Measurements from ENCODE around the gene DPEP2.

DPEP2 gene

GRCh38 chr16:67948015-67948414, 51.3 kb downstream of the DPEP2 start:
- no peak for TF ChIP-seq EZH2phosphoT487 (IDR thresholded peaks at IDR 0.05; ENCODE audit: borderline replicate concordance)
- no peak for TF ChIP-seq CTCF (conservative IDR thresholded peaks at IDR 0.05; ENCODE audit: low read length)
- Histone ChIP-seq H3K9ac (ENCODE audit: low read depth, low read length, poor library complexity, severe bottlenecking) (no peak overlapping the region), H3K4me3 (ENCODE audit: low read length, poor library complexity, severe bottlenecking) (no peak overlapping the region), H3K36me3 (ENCODE audit: insufficient read depth, low read length) (no peaks in the 10 kb centered on the region), H3K9me2 (replicated peaks; ENCODE audit: low read depth, low read length) (no peaks in the 10 kb centered on the region), H4K20me1 (ENCODE audit: insufficient read depth, low read length, poor library complexity, severe bottlenecking) (no peaks in the 10 kb centered on the region), H2AFZ (ENCODE audit: low read length) (no peak overlapping the region), H3F3A (ENCODE audit: low read depth) (no peaks in the 10 kb centered on the region), H3K4me2 (ENCODE audit: low read depth, low read length, poor library complexity, severe bottlenecking) (no peak overlapping the region), H3K4me1 (ENCODE audit: insufficient read depth, low read length, poor library complexity, severe bottlenecking) (no peaks in the 10 kb centered on the region), H3K27me3 (ENCODE audit: insufficient read depth, low read length, poor library complexity, severe bottlenecking) (no peaks in the 10 kb centered on the region), H3K9me3 (ENCODE audit: insufficient read depth, low read depth, low read length) (no peaks in the 10 kb centered on the region), H3K79me2 (ENCODE audit: insufficient read depth, low read length) (no peaks in the 10 kb centered on the region)

GRCh38 chr16:67946966-67947558, 52.2 kb downstream of the DPEP2 start:
- no peaks in the 10 kb centered on the region for H3K9me3 ChIP-seq (ENCODE audit: insufficient read depth, low read depth, low read length)

GRCh38 chr16:67946128-67946569, 53.1 kb downstream of the DPEP2 start:
- H3K36me3 ChIP-seq (ENCODE audit: insufficient read depth, low read length): no peaks in the 10 kb centered on the region
- no peaks in the 10 kb centered on the region for H3K9me2 ChIP-seq (replicated peaks; ENCODE audit: low read depth, low read length)
- H3K4me3 ChIP-seq (ENCODE audit: low read length, poor library complexity, severe bottlenecking): no peak overlapping the region
- H3K4me2 ChIP-seq (ENCODE audit: low read depth, low read length, poor library complexity, severe bottlenecking): no peak overlapping the region
- H2AFZ ChIP-seq (ENCODE audit: low read length): no peak overlapping the region
- no peaks in the 10 kb centered on the region for H3F3A ChIP-seq (ENCODE audit: low read depth)
- H3K9me3 ChIP-seq (ENCODE audit: insufficient read depth, low read depth, low read length): no peaks in the 10 kb centered on the region
- no peak for TF ChIP-seq EZH2phosphoT487 (IDR thresholded peaks at IDR 0.05; ENCODE audit: borderline replicate concordance)
- TF ChIP-seq CTCF (conservative IDR thresholded peaks at IDR 0.05; ENCODE audit: low read length): no peak
- no peaks in the 10 kb centered on the region for H3K79me2 ChIP-seq (ENCODE audit: insufficient read depth, low read length)
- no peaks in the 10 kb centered on the region for H3K27me3 ChIP-seq (ENCODE audit: insufficient read depth, low read length, poor library complexity, severe bottlenecking)
- peaks cover 9% of the 10 kb centered on the region for H3K4me1 ChIP-seq (ENCODE audit: insufficient read depth, low read length, poor library complexity, severe bottlenecking)
- no peak overlapping the region for H3K9ac ChIP-seq (ENCODE audit: low read depth, low read length, poor library complexity, severe bottlenecking)
- H4K20me1 ChIP-seq (ENCODE audit: insufficient read depth, low read length, poor library complexity, severe bottlenecking): no peaks in the 10 kb centered on the region

More at GRCh38 chr16:67946966-67947558, 52.2 kb downstream of the DPEP2 start:
- TF ChIP-seq EZH2phosphoT487 (IDR thresholded peaks at IDR 0.05; ENCODE audit: borderline replicate concordance): no peak
- no peak for TF ChIP-seq CTCF (conservative IDR thresholded peaks at IDR 0.05; ENCODE audit: low read length)
- H3F3A ChIP-seq (ENCODE audit: low read depth): no peaks in the 10 kb centered on the region
- H4K20me1 ChIP-seq (ENCODE audit: insufficient read depth, low read length, poor library complexity, severe bottlenecking): no peaks in the 10 kb centered on the region
- H3K27me3 ChIP-seq (ENCODE audit: insufficient read depth, low read length, poor library complexity, severe bottlenecking): no peaks in the 10 kb centered on the region
- no peak overlapping the region for H3K9ac ChIP-seq (ENCODE audit: low read depth, low read length, poor library complexity, severe bottlenecking)
- no peak overlapping the region for H3K4me2 ChIP-seq (ENCODE audit: low read depth, low read length, poor library complexity, severe bottlenecking)
- H3K36me3 ChIP-seq (ENCODE audit: insufficient read depth, low read length): no peaks in the 10 kb centered on the region
- H3K79me2 ChIP-seq (ENCODE audit: insufficient read depth, low read length): no peaks in the 10 kb centered on the region
- H2AFZ ChIP-seq (ENCODE audit: low read length): no peak overlapping the region
- H3K4me3 ChIP-seq (ENCODE audit: low read length, poor library complexity, severe bottlenecking): no peak overlapping the region
- no peaks in the 10 kb centered on the region for H3K9me2 ChIP-seq (replicated peaks; ENCODE audit: low read depth, low read length)
- H3K4me1 ChIP-seq (ENCODE audit: insufficient read depth, low read length, poor library complexity, severe bottlenecking): no peaks in the 10 kb centered on the region

Measured in Loucy (cell line).